ENCODE data around the gene COL4A1.

COL4A1 gene

DNA sequence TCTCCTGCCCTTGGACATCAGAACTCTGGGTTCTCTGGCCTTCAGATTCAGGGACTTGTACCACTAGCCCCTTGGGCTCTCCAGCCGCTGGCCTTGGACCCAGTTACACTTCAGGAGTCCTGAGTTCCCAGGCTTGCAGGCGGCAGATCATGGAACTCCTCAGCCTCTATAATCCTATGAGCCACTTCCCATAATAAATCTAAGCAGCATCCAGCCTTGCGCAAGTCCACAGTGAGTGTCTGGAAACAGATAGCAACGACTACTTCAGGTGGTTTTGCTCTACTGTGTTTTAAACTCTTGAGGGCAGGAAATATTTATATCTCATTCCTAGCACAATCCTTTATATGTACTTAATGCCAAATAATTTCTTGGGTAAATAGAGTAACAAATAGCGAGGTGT lies 92.3 kb downstream of the COL4A1 start:
- no peak for DNase-seq

DNA sequence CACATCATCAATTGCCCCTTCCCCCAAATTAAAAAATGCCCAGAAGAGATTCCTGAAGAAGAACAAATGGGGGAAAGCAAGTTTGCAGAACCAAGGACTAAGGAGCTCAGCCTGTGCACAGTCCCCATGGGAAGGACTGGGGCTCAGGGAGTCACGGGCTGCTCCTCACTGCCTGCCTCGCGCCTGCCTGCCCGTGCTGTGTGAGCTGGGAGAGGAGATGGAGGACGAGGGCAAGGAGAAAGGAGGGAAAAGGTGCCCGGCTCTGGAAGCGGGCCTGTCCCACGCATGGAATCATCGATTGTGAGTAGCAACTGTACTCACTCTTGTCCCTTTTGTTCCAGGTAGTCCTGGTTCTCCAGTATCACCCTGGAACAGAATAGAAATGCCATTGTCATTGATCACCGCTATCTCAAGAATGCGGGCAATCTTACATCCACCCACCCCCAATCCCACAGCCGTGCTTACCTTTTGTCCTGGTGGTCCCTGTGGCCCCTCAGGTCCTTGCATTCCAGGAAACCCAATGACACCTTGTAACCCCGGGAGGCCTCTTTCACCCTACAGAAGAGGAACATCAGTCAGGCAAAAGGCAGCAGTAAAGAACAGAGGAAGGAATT lies 93.4 kb downstream of the COL4A1 start:
- no peak for DNase-seq

DNA sequence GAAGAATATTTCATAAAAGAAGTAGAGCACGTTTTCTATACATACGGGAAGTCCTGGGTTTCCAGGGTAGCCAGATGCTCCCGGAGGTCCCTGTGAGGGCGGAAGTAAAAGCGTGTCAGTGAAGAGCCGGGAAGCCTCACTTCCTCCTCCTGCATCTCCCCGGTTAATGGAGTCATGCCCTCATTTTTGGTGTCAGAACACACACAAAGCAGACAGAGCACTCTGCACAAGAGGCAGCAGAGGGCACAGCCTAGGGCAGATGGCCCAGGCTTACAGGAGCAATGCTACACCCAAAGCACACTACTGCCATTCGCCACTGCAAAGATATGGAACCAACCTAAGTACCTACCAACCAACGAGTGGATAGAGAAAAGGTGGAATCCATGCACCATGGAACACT lies 94.4 kb downstream of the COL4A1 start:
- DNase-seq: no peak

DNA sequence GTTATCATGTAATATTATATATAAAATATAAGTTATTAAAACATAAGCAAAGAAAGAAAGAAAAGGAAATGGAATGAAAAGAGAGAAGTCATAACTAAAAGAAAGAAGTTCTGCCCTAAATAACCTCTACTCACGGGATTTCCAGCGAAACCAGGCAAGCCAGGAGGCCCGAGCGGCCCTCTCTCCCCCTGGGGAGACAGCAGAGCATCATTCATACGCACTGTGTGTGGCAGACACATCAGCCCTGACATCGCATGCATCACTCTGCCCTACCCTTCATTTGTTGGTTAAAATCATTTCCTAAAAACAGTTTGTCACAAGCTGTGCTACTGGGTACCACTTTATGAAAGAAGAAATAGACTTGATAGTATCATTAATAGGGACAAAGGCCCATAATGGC lies 95.2 kb downstream of the COL4A1 start:
- DNase-seq: no peak

DNA sequence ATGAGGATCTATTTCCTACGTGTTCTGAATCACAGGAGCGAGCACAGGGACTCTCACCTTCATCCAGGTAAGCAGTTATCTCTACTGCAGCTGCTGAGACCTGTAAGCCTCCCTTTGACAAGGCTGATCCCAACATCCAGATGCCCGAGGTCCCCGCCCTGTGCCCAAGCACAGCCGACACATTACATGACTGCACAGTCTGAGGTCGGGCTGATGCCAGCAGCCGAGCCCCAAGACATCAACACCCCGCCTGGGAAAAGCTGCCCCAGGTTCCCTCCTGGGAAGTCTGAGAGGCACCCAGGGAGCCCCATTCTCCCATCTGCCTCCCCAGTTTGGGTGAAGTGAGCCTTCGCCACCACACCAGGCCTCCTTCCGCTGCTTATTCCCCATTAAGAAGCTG lies 95.9 kb downstream of the COL4A1 start:
- DNase-seq: no peak

DNA sequence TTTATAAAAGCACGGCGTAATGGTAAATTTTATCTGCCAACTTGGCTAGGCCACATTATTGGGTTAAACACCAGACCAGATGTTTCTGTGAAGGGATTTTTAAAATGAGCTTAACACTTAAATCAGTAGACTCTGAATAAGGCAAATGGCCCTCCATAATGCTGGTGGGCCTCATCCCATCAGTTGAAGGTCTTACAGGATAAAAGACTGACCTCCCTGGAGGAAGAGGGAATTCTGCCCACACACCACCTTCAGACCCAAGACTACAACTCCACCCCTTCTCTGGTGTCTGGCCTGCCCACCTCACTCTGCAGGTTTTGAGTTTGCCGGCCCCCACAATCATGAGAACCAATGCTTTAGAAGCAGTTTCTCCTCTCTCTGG lies 96.4 kb downstream of the COL4A1 start:
- no peak for DNase-seq

DNA sequence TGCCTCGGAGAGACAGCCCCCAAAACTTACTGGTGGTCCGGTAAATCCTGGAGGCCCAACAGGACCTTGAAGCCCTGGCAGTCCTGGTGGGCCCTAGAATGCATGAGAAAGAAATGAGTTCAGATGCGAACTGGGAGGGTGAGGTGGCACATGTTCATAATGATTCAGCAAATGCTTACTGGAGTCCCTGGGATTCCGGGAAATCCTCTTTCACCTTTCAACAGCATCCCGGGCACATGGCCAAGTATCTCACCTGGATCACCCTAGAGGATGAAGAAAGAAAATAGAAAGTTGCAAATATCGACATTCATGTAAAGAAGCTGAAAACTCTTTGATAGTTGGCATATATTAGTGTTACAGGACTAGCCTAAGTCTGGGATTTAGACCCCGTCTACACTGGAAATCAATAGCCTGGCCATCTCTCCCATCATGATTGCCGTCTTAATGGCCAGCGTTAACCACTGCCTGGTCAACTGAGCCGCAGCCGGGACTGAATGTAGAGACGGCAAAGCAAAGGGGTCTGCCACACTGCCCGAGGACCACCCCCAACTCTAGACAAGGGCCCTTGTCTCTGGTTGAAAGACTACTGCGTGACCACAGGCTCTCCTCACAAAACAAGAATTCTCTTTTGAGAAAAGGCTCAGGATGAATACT lies 96.9 kb downstream of the COL4A1 start:
- DNase-seq: no peak

DNA sequence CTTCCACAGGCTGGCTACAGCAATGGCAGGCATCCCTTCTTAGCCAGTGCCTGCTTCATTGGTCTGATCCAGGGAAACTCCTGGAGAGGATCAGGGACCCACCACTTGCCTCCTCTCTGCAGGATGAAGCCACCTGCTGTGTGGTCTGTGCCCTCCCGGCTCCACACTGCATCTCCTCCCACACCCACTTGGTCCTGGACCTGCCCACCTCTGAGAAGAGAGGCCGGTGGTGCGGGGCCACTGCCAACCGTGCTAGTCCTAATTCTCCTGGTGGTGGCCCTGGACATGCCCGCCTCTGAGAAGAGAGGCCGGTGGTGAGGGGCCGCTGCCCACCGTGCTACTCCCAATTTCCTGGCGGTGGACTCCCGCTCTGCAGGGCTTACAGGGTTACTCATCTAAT lies 98.8 kb downstream of the COL4A1 start:
- no peak for DNase-seq

DNA sequence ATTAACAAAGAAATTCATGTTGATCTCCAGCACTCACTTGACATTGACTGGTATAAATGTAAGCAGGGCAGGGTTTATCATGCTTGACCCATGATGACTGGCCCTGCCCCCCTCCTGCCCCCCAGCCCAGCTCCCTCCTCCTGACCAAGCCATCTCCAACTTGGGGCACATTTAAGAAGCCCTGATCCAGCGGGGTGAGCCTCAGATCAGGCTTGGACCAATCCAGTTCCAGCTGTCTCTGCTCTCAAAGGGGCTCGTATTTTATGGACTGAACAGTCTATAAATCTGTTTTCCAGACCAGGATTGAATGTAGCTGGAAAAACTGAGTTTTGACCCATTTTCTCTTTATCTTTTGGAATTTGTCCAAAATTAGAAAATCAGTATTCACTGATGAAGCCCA lies 100.0 kb downstream of the COL4A1 start:
- no peak for DNase-seq

DNA sequence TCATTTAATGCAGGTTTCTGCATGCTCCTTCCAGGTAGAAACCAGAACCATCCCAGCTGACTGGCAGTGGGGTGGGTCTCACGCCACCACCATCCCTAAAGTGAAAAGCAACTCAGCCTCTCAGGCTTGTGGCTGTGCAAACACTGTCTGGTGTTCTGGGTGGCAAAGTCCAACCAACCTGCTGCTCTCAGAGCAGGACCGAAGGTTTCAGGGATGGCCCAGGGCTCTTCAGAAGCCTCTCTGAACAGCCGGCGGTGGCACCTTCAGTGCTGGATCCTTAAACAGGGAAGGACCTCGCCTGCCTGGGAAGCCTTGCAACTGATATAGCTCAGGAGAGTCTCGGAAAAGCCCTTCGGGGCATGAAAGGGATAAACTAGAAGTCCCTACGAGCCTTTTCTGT lies 100.8 kb downstream of the COL4A1 start:
- no peak for DNase-seq

DNA sequence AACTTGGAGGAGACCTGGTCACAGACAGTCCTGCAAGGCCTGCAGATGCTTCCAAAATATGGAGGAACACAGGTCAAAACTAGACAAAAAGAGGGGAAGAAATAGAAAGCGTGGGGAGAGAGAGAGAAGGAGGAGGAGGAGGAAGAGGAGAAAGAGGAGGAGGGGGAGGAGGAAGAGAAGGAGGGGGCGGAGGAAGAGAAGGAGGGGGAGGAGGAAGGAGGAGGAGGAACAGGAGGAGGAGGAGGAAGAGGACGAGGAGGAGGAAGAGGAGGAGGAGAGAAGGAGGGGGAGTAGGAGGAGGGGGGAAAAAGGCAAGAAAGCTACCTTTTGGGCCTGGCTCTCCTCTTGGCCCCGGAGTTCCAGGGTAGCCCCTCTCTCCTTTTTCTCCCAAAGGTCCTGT lies 105.8 kb downstream of the COL4A1 start:
- no peak for DNase-seq

DNA sequence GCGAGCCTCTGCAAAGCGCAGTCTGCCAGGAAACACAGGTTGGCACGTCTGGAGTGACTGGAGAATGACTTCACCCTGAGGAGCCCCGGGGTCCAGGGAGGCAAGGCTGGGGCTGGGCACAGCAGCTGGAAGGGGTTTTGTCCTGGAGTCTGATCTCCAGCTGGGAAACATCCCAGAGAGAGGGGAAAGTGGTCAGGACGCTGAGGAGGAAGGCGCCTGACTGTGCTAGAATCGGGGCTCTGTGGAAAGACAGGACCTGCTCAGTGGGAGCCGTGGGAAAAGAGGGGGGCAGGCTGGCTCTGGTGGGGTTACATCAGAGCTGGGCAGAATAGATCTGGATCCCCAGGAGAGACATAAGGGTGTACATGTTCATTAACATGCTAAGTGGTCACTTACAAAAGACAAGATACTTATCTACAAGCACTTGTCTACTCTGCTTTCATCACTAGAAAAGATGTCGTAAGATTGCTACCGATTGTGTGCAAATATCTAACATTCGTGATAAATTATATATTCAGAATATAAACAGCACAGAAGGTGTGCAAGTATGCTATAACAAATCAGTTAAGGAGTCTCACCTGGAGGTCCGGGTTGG lies 106.6 kb downstream of the COL4A1 start:
- DNase-seq: no peak

DNA sequence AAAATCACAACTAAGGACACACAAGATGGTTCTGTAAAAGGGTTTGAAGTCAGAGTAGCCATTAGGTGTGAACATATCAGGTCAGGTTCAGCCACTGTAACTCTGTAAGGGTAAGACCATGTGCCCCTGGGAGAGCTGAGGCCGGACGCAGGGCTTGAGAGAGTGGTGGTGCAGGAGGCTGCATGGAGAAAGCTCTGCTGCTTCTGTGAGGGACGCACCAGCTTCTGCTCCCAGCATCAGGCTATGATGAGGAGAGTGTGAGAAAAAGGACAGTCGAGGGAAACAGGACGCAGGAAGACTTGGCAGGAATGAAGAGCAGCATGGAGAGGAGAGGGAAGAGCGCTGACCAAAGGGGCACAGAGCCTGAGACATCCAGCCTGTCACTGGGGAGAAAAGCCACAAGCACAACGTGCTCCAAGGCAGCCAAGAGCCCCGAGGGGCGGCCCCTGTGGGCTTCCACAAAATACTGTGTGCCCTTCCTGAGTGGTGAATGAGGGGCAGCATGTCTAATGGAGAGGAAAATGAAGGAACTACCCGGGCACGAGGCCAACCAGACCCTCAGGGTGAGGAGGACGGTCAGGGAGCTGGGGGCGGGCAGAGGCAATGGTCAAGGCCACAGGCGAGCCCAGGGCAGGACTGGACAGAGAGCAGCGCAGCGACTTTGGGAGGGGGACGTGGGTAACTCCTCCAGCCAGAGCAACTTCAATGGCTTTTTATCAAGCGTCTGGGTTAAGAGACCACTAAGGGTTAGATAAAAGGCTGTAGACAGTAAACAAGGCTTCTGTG lies 107.7 kb downstream of the COL4A1 start:
- DNase-seq: no peak

DNA sequence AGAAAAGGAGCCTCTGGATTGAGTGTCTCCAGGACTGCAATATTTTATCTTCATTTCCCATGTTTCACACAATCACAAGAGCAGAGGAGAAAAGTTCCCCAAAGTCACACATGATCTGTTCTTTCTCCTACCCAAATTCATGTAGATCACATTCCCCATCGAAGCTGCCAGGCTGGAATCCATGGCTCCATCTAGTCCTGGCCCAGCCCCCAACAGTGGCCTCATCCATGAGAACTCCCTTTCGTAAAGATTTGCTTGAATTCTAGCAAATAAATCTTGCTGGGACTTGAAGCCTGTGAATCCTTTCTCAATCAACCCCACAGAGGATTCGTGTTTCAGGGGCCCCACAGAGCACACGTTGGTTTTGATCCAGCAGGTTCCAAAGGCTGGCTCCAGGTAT lies 109.5 kb downstream of the COL4A1 start:
- no peak for DNase-seq

DNA sequence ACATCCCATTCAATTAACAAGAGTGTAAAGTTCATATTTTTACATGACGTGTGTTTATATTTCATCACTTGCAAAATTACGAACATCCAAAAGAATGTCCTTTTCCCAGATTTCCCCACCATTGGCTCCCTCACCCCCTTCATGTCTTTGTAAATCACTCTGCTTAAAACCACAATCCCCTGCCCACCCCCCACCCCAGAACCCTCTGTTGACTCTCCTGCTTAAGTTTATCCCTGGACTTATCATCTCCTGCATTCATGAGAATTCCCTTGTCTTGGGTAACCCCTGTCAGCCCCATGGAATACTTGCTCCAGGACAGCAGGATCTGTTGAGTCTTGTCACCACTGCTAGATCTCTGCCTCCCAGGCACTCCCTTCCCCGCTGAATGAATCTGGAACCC lies 109.9 kb downstream of the COL4A1 start:
- DNase-seq: no peak

DNA sequence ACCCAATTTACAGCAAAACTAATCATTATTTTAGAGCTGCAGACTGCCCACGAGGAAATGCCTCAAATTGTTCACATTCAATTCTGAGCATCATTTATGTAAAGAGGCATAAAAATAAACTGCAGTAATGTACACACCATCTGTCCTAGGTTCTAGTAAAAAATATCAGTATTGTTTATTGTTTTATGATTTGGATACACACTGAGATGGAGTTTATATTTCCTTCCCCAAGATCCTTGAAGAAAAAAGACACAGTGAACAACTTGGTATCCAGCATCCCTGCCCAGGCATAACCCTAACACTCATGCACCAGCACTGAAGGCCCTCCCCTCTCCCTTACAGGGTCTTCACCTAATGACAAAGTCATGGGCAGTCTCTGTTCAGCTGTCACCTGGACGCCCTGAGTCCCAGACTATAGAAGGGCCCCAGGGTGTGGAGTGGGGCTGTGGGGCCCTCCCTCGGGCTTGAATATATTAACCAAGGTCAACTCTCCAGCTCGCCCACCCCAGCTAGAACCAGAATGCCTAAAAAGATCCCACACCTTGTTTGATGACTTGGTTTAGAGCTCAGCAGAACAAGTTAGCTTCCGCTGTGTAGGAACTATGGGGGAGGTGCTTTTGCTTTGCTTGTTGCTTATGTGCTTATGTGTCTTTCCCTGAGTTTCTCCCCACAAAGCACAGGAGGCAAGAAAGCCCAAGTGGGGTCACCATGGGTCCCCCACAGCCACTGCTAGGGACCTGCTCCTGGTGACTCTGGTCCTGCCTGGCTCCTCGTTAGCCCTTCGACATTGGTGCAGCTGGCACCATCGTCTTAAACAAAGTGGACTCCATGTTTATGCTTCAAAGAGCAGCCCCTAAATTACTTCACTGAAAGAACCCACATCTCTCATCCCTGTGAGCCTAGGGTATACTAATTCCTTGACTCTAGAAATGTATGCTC lies 111.1 kb downstream of the COL4A1 start:
- no peak for DNase-seq

DNA sequence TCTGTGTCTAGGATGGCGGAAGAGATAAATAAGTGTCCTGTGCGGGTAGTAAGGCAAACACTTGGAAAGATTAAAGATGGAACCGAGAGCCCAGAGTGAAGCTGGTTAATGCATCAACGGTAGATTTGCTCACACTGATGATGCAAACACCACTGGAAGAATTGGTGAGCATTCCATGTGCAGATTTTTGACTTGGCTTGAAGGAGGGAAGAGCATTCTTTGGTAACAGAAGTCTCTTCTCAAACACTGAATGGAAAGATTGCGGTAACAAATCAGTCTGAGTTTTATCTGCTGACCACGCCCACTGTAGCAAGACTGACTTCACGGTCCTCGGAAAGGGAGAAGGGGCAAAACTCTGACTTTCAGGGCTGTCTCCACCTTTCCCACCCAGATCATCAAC lies 112.5 kb downstream of the COL4A1 start:
- DNase-seq: no peak

DNA sequence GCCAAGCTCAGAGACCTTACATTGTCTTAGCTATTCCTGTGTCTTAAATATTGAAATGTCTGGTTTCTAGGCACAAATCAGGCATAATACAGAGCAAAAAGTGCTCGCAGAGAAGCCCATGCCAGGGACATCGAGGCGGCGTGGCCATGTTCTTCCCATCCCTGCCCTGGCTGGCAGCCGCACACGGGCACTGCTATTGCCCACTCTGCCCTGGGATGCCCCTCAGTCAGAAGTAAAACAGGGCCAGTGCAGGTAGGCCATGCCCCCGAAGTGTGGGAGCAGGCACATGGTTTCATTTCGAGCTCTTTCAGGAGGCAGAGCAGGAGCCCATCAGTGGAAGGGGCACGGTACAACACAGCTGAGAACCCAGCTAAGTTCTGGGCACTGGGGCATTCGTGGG lies 113.5 kb downstream of the COL4A1 start:
- DNase-seq: no peak

DNA sequence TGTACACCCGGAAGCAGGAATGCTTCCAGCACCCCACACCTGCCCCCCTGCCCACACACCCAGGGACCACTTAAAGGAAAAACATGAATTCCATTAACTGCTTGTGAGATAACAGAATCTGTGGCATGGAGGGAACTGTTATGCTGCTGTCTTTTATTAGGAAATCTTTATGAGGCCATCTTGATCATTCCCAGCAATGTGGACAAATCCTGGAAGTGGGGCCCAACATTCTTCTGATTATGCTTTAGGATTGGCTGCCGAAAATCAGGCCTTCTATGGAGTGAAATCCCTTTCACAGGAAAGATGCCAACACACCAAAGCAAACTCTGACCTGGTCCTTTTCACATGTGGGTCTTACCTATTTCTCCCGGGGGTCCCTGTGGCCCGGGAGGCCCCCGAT lies 114.5 kb downstream of the COL4A1 start:
- DNase-seq: no peak

DNA sequence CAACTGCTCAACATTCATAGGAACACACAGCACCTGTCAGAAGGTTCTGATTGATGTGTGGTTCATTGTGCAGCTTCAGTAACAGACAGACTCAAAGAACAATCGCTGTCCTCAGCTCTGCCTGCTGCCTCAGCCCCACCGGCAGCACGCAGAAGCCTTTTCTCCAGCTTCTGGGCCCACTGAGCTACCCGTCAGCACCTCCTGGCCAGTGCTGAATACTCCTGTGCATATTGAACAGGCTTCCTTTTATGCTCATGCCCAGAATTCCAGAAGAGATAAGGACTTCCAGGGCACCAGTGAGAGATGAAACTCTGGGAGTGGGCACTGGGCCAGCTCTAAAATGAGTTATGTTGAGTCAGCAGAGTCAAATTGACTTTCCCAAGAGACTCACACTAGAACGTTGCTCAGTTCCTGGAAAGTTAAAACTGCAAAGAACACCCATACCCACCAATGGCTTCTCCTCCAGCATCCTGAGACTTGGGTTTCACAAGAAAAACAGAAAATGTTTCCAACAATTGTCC lies 119.3 kb downstream of the COL4A1 start:
- DNase-seq: no peak

DNA sequence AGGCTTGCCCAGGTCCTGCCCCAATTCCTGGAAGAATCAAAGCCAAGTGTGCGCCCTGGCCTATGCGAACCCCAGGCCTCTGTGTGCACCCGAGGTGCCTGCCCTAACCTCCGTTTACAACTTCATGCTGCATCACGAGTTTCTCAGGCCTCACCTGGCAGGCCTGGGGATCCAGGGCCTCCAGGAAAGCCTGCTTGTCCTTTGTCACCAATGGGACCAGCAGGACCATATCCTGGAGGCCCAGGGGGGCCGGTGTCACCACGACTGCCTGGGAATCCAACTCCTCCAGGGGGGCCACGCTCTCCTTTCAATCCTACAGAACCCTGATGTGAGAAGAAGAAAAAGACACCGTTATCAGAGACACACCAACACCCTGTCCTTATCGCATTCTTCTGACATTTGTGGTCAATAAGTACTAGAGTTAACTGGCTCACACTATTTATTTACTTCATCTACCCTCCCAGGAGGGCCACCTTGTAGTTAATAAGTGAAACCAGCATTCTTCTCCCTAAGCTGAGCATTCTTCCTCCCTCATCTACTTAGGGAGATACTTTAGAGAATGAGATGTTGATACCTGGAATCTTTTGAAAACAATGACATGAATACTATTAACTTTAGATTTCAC lies 120.6 kb downstream of the COL4A1 start:
- no peak for DNase-seq

DNA sequence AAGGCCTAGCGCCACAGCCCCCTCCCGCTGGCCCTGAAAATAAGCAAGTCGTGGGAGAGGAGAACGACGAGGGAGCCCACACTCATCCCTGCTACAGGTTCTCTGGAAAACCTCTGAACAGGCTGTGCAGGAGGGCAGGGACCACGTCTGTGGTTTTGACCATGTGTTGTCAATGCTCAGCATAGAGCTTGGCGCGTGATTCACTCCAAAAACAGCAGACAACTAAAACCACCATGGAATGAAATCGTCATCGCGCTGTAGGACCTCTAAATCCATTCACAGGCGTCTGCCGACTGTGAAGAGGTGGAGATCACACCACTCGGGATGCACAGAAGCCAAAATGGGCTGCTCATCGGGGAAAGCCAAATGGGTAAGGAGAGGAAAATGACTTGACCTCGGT lies 121.3 kb downstream of the COL4A1 start:
- no peak for DNase-seq

All from stimulated activated CD4-positive, alpha-beta T cell treated with anti-CD3 and anti-CD28 coated beads, Interleukin-15, amount 100 ng/mL, for 24 hours (primary cell).